ENCODE measurements around the gene FBXL7.

The FBXL7 gene

GRCh38 chr5:15720515-15720914, 220.5 kb downstream of the FBXL7 start:
- no peak for DNase-seq

- no peak for DNase-seq
These were observed 222.3 kb downstream of the FBXL7 start for GRCh38 chr5:15722305-15722704.

GRCh38 chr5:15727375-15727774, 227.4 kb downstream of the FBXL7 start:
- DNase-seq: no peak

GRCh38 chr5:15728811-15729210, 228.8 kb downstream of the FBXL7 start:
- DNase-seq: no peak

GRCh38 chr5:15731699-15732098, 231.7 kb downstream of the FBXL7 start:
- no peak for DNase-seq

DNA sequence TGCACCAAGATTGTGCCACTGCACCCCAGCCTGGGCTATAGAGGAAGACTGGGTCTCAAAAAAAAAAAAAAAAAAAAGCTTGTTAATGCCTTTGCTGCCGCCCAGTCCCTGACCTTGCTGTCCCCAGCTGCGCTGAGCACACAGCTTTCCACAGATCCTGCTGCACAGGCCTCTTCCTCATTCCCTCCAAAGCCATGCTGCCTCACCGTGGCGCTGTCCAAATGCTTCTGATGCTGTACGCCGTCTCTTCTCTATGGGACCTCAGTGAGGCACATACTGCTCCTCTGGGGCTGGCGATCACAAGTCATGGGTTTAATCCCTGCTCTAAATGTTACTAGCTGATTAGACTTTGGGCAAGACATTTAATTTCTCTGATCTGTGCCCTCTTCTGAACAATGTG, 234.1 kb downstream of the FBXL7 start:
- no peak for DNase-seq

- DNase-seq: no peak
These were observed 237.2 kb downstream of the FBXL7 start for GRCh38 chr5:15737036-15737821.

DNA sequence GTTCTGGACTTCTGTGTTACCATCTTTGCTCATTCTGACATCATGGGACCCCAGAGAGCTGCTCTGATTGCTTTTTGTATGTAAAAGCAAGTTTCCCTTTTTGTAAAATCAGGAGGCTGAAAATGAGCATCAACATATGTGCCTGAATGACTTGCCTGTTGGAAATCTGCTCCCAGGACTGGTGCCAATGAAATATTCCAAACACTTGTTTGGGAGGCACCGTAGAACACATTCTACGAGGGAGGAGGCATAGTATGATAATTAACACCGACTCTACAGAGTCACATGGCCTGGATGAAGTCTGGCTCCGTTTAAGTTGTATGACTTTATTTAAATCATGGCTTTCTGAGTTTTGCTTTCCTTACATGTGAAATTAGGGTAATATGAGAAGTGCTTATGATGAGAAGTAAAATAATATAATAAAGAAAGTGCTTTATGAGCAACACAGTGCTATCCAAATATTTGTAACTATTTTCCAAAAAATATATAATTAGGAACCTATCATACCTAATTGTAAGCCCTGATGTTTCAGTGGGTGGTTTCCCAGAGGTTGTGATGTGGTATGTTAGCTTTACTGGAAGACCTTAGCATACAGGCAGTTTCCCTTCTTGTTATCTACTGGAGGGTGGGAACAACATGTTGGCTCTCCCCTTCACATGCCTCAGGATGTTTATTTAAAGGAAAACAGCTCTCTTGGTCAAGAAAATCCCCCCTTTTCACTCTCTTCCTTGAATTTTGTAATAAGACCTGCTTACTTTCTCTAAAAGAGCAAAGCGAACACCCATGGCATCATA, 238.1 kb downstream of the FBXL7 start:
- DNase-seq: no peak

- no peak for DNase-seq
These were observed 240.4 kb downstream of the FBXL7 start for GRCh38 chr5:15740383-15740782.

DNA sequence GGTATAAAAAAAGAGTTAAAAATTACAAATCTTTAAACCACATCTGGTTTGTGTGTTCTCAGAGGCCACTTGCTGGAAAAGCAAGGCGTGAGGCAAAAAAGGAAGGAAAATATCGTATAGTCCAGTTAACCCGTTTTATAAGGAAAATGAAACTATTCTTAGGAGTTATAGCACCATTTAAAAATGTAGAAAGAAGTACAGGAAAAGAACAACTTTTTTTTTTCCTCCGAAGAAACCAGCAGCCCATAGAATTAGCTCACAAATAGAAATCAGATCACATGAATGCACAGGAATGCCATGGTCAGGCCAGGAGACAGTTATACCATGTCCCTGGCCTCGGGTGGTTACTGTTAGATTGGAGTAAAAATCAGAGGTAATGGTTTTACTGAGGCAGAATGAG, 241.6 kb downstream of the FBXL7 start:
- no peak for DNase-seq

DNA sequence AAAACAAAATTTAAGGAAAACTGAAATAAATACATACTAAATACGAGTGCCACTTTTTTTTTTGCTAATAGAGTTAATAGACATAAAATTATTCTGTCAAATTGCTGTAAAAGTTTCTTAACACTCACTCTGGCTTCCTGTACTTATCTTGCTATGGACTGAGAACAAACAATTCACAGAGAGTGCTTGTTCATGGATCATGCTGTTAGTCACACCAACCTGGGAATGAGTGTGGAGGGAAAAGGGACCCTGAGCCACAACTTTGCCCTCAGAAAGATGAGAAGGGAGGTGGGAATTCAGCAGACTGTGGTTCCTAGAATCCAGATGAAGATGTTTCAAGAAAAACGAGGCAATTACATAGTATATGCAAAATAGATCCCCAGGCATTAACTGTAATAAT, 246.9 kb downstream of the FBXL7 start:
- no peak for DNase-seq

DNA sequence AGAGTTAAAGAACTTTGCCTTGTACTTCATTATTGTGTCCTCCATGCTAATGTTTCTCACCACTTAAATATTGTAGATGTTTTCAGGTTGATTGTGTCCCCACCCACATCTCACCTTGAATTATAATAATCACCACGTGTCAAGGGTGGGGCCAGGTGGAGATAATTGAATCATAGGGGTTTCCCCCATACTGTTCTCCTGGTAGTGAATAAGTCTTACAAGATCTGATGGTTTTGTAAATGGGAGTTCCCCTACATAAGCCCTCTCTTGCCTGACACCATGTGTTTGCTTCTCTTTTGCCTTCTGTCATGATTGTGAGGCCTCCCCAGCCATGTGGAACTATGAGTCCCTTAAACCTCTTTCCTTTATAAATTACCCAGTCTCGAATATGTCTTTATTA, 248.3 kb downstream of the FBXL7 start:
- DNase-seq: no peak

- DNase-seq: no peak
These were observed 252.8 kb downstream of the FBXL7 start for GRCh38 chr5:15752663-15753285.

GRCh38 chr5:15753752-15754151, 253.8 kb downstream of the FBXL7 start:
- DNase-seq: no peak

- DNase-seq: no peak
These were observed 257.1 kb downstream of the FBXL7 start for GRCh38 chr5:15757103-15757502.

GRCh38 chr5:15757619-15758018, 257.6 kb downstream of the FBXL7 start:
- no peak for DNase-seq

DNA sequence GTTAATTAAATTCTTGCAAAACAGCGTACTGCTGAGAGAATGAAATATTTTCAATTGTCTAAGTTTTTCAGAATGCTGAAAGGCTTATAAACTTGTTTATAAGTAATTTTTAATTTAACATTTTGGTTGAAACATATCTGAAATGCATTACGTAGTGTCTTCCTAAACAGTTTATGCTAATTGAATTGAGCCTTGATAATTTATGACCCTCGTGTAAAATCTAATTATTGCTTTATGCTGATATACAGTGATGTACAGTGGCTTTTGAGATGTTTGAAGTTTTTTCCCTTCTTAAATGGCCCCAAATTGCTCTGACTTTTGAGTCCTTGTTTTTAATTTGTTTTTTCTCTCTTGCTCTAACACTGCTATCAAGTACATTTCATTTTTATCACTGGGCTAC, 262.7 kb downstream of the FBXL7 start:
- no peak for DNase-seq

DNA sequence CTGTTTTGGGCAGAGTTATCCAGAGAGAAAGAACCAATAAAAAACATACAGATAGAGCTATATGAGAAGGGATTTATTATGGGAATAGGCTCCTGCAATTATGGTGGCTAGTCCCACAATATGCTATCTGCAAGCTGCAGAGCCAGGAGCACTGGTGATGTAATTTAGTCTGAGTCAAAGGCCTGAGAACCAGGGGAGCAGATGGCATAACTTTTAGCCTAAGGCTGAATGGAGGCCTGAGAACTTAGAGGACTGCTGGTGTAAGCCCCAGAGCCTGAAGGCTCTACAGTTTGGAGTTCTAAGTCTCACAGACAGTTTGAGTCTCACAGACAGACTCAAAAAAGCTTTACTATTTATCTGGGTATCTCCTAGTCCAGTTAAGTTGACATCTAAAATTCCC, 263.8 kb downstream of the FBXL7 start:
- DNase-seq: no peak

DNA sequence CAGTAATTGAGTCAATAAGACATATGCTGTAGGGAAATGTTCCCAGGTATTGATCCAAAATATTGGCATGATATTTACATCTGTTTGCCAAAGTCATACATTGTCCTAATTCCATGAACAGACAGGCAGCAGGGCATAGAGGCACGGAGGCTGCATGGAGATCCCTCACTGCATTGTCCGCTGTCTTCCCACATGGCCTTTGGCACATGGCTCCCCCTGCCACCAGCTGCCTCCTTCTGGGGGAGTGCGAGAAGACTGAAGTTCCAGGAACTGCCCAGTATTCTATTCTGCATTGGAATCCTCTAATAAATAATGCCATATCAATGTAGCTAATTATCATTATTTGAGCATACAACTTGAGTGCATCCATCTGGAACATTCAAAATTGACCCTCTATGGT, 269.0 kb downstream of the FBXL7 start:
- no peak for DNase-seq

DNA sequence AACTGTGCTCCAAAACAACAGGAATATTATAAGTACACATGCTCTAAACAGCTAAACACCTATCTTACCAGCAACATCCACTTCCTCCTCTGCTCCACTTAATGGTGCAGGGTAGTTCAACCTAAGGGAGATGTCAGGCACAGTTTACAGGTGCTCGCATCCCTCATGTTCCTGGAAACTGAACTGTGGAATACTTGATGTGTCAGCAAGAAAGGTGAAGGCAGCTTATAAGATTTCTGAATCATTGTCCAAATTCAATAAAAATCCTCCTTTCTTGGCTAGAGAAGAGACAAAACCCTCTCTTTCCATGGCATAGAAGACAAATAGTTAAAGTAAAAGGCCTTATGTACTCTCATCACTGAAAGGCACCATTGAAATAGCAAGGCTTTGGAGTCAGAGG, 272.2 kb downstream of the FBXL7 start:
- no peak for DNase-seq

DNA sequence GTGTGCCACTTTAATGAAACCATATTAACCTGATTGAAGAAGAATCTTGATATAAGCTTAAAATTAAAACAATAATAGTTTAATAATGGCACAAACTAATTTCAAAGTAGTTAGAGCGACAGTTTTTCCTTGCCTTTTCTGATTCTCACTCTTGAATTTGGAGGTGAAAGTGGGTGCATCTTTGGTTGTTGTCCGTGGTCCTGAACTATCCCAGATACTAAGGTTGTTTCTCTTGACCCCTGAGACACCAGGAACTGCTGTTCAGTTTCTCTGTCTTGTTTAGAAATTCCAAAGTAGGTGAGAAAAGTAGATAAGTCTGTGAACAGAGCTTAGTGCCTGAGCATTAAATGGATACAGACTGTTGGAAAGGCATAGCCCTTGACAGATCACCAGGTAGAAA, 274.7 kb downstream of the FBXL7 start:
- no peak for DNase-seq

DNA sequence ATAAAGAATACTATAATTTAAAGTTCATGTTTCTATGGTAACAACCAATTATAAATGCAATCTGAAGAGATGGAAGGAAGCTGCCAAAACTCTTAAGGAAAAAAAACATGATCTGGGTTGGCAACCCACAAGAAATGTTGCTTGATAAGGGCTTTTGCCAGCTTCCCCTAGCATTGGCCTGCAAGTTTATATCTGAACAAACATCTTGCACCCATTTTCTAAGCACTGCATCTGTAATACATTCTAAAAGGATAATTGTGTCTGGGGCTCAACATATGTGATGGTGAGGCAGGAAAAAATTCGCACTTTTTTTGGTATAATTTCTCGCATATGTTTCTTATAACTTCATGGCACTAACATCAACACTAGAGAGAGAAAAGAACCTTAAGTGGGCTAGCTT, 276.4 kb downstream of the FBXL7 start:
- no peak for DNase-seq

- no peak for DNase-seq
These were observed 283.8 kb downstream of the FBXL7 start for GRCh38 chr5:15783734-15784133.

DNA sequence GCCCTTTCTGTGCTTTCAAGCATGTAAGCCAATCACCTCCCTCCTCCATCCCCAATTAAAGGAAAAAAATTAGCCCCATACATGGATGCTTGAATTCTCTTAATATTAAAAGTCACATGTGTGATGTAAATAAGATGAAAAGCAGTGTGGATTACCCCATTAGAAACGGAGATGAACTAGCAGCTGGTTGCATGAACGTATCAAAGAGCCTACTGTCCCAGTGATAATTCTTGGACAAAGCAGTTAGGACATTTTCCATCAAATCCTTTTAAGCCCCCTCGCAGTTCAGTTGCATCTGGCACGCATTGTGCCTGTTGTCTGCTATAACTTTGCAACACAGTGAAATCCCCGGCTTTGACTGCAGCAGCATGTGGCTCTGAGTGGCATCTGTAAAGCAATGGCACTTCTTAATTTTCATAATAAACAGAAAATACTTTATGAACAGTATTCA, 285.6 kb downstream of the FBXL7 start:
- DNase-seq: no peak

Measured in T-helper 2 cell (primary cell).